Measurements from ENCODE around the gene PFDN1.

PFDN1 gene

DNA sequence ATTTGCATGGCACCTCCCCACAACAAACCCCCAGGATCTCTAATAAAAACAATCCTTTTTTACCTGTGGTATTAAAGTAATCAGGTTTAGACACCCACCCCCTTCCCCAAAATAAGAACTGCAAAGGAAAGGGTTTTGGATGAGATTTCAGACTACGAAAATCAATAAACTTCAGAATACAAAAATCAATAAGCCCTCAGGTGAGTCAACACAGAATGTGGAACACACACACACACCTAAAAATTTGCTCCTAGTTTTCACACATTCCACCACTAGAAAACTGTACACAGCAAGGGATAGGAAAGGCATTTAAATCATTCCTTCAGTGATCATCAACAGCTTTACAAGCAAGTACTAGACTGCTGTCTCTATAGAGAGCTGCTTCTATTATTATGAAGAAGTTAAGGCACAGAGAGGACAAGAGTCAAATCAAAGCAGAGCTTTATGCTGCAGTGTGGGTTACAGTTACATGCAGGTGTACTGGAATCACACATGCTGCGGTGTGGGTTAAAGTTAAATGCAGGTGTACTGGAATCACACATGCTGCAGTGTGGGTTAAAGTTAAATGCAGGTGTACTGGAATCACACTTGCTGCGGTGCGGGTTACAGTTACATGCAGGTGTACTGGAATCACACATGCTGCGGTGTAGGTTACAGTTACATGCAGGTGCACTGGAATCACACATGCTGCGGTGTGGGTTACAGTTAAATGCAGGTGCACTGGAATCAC is 36.3 kb downstream of the PFDN1 start:
- TF ChIP-seq, protein P1, sequence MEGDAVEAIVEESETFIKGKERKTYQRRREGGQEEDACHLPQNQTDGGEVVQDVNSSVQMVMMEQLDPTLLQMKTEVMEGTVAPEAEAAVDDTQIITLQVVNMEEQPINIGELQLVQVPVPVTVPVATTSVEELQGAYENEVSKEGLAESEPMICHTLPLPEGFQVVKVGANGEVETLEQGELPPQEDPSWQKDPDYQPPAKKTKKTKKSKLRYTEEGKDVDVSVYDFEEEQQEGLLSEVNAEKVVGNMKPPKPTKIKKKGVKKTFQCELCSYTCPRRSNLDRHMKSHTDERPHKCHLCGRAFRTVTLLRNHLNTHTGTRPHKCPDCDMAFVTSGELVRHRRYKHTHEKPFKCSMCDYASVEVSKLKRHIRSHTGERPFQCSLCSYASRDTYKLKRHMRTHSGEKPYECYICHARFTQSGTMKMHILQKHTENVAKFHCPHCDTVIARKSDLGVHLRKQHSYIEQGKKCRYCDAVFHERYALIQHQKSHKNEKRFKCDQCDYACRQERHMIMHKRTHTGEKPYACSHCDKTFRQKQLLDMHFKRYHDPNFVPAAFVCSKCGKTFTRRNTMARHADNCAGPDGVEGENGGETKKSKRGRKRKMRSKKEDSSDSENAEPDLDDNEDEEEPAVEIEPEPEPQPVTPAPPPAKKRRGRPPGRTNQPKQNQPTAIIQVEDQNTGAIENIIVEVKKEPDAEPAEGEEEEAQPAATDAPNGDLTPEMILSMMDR (IDR thresholded peaks at IDR 0.05; ENCODE audit: extremely low read depth, missing control alignments), result no peak

DNA sequence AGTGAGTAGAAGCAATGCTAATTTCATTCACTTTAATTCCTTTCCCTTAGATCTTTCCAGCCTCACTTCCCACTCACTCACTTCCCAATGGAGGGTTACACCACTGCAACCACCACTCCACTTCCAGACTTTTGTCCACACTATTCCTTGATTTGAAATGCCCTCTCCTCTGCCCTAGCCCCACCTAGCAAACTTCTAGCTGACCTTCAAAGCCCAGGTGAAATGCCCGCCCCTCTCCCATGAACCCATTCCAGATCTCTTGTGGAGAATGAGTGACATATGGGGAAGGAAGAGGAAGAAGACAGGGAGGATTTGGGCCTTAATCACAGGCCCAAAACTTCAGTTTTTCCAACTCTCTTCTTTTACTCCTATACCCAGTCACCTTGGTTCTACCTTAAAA is 37.1 kb downstream of the PFDN1 start:
- TF ChIP-seq, protein P1 (IDR thresholded peaks at IDR 0.05; ENCODE audit: extremely low read depth, missing control alignments), result no peak

More for the DNA sequence above, 36.3 kb downstream of the PFDN1 start:
- DNase-seq (ENCODE audit: low spot score), result no peak

DNA sequence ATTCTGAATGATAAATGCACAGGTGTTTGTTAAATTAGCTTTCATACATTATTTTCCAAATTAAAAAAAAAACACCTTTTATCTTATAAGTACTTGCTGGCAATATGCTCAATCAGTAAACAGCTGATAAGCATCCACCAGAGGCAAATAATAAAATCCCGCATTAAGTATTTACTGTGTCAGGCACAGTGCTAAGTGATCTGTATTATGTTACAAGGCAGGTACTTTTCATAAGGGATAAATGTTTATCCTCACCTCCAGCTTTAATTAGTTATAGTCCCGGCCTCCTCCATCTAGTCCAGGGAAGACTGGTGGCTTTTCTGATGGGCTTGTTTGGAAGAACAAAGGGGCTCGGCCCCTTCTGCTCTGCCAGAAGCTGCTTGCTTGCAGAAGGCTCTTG is 40.1 kb downstream of the PFDN1 start:
- TF ChIP-seq, protein P1 (IDR thresholded peaks at IDR 0.05; ENCODE audit: extremely low read depth, missing control alignments), result no peak
- no peak for DNase-seq (ENCODE audit: low spot score)

More for the DNA sequence above, 37.1 kb downstream of the PFDN1 start:
- no peak for DNase-seq (ENCODE audit: low spot score)

DNA sequence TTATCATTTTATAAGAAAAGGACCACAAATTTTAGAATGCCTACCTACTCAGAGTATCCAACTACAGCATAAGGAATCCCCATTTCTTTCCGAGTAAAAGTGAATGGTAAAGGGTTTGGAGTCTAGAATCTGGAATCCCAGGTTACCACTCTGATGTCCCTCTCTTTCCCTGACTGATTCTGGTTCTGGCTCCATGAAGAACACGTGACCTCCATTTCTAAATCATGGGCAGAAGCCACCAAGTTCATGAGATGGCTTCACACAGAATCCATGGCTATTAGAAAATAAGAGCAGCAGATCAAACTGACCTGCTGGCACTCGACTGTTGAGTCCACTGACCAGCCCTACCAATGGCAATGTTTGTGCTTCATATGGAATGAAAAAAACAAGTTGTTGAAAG is 40.7 kb downstream of the PFDN1 start:
- TF ChIP-seq, protein P1 (IDR thresholded peaks at IDR 0.05; ENCODE audit: extremely low read depth, missing control alignments), result no peak
- no peak for DNase-seq (ENCODE audit: low spot score)

DNA sequence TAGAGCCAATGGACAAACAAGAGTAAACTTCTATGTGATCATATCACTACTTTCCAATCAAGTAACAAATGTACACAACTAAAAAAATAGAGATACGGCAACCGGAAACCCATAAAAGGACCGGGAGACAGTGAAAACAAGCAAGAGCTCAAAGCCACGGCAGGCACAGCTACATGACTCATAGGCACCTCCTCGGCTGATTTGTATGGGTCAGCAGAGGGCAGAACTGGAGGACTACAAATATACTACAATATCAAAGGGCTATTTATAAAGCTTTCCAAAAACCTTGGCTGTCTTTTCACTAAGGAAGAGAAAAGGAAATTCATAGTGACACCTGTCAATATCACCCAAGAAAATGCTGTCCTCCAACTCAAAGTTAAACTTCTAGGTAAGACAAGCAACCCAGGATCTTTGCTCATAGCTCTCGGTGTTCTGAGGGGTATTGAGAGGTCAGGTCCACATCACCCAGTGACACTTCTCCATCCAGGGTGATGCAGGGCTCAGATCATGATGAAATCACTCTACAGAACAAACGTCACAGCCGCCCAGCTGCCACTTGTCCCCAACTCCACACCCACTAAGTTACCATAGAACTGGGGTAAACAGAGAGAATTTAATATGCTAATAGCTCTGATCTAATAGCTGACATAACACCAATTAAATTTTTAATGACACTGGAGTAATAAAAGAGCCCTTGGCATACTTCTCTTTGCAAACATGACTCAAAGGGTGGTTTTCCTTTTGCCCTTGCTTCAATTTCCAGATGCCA is 41.3 kb downstream of the PFDN1 start:
- TF ChIP-seq, protein P1 (IDR thresholded peaks at IDR 0.05; ENCODE audit: extremely low read depth, missing control alignments), result no peak
- no peak for DNase-seq (ENCODE audit: low spot score)

DNA sequence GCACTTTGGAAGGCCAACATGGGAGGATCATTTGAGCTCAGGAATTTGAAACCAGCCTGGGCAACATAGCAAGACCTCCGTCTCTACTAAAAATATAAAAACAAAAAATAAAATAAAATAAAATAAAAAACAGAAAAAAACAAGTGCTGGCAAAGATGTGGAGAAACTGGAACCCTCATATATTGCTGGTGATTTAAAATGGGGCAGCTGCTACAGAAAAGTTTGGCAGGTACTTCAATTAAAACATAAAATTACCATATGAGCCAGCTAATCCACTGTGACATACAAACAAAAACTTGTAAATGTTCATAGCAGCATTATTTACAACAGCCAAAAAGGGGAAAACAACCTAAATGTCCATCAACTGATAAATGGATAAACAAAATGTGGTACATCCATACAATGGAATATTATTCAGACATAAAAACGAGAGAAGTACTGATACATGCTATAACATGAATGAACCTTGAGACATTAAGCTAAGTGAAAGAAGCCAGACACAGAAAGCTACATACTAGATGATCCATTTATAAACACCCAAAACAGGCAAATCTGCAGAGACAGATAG is 42.7 kb downstream of the PFDN1 start:
- no peak for DNase-seq (ENCODE audit: low spot score)
- TF ChIP-seq, protein P1 (IDR thresholded peaks at IDR 0.05; ENCODE audit: extremely low read depth, missing control alignments), result no peak

DNA sequence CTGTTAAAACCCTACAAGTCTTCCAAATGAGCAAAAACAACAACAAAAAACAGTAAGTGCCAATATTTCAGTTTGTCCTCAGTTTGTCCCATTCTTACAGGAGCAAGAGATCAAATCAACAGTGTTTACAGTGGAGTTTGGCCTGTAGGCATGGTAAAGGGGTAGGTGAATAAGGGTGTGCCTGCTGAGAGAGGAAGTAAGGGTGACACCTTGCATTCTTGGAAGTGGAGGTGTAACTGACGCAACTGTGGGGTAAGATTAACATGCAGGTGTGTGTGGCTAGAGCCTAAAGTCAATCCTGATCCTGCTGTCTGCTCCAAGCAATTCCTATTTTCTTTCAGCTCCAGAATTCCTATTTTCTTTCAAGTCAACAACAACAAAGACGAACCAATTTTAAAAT is 43.4 kb downstream of the PFDN1 start:
- TF ChIP-seq, protein P1 (IDR thresholded peaks at IDR 0.05; ENCODE audit: extremely low read depth, missing control alignments), result no peak
- DNase-seq (ENCODE audit: low spot score), result no peak

Measured in GM20000 (cell line).